GM21447 (cell line): ENCODE data around the gene RAB3GAP1.
"Not testable (repeated sequence)": the region's sequence is repeated elsewhere in the genome, so short reads cannot be mapped to it uniquely, and the experiment has no call there.

Experiments used
- ATAC-seq: cut with Tn5 transposase; IDR thresholded peaks from one replicate; pipeline ENCODE4 v1.9.1; 2021; ENCODE audit not compliant: unreplicated experiment

RAB3GAP1 gene

GRCh38 chr2:135099802-135100483, 47.9 kb downstream of the RAB3GAP1 start:
- no peak for ATAC-seq

- ATAC-seq, result no peak
These were observed 51.8 kb downstream of the RAB3GAP1 start for GRCh38 chr2:135103843-135104242.

GRCh38 chr2:135105513-135106316, 53.6 kb downstream of the RAB3GAP1 start:
- ATAC-seq, result not testable (repeated sequence)

GRCh38 chr2:135113322-135113721, 61.2 kb downstream of the RAB3GAP1 start:
- no peak for ATAC-seq

GRCh38 chr2:135119582-135119981, 67.5 kb downstream of the RAB3GAP1 start:
- ATAC-seq, result no peak

- ATAC-seq, result no peak
These were observed 69.0 kb downstream of the RAB3GAP1 start for GRCh38 chr2:135121016-135121657.

GRCh38 chr2:135121658-135122039, 69.6 kb downstream of the RAB3GAP1 start:
- not testable (repeated sequence) for ATAC-seq

GRCh38 chr2:135124924-135125886, 73.1 kb downstream of the RAB3GAP1 start:
- no peak for ATAC-seq

GRCh38 chr2:135125940-135126339, 73.8 kb downstream of the RAB3GAP1 start:
- ATAC-seq, result no peak

- ATAC-seq, result no peak
These were observed 78.7 kb downstream of the RAB3GAP1 start for GRCh38 chr2:135130751-135131150.

GRCh38 chr2:135132314-135132713, 80.2 kb downstream of the RAB3GAP1 start:
- no peak for ATAC-seq

GRCh38 chr2:135140606-135141005, 88.5 kb downstream of the RAB3GAP1 start:
- no peak for ATAC-seq

GRCh38 chr2:135142323-135142722, 90.2 kb downstream of the RAB3GAP1 start:
- ATAC-seq, result no peak

- no peak for ATAC-seq
These were observed 92.3 kb downstream of the RAB3GAP1 start for GRCh38 chr2:135144343-135144742.

- no peak for ATAC-seq
These were observed 97.2 kb downstream of the RAB3GAP1 start for GRCh38 chr2:135149251-135149650.

GRCh38 chr2:135150725-135151124, 98.6 kb downstream of the RAB3GAP1 start:
- ATAC-seq, result no peak

- no peak for ATAC-seq
These were observed 99.5 kb downstream of the RAB3GAP1 start for GRCh38 chr2:135151615-135152014.

- no peak for ATAC-seq
These were observed 100.3 kb downstream of the RAB3GAP1 start for GRCh38 chr2:135152361-135152760.

- no peak for ATAC-seq
These were observed 102.9 kb downstream of the RAB3GAP1 start for GRCh38 chr2:135154962-135155361.

- ATAC-seq, result no peak
These were observed 105.8 kb downstream of the RAB3GAP1 start for GRCh38 chr2:135157856-135158255.

GRCh38 chr2:135159191-135159590, 107.1 kb downstream of the RAB3GAP1 start:
- ATAC-seq, result no peak
